GM21528 (cell line): Measurements from ENCODE around the gene ITGA6.

ENCODE experiments used
- ATAC-seq: cut with Tn5 transposase; IDR thresholded peaks from one replicate; pipeline ENCODE4 v1.9.1; 2021; ENCODE audit warnings: mild to moderate bottlenecking, moderate library complexity; ENCODE audit not compliant: unreplicated experiment, low FRiP score

The ITGA6 gene

DNA sequence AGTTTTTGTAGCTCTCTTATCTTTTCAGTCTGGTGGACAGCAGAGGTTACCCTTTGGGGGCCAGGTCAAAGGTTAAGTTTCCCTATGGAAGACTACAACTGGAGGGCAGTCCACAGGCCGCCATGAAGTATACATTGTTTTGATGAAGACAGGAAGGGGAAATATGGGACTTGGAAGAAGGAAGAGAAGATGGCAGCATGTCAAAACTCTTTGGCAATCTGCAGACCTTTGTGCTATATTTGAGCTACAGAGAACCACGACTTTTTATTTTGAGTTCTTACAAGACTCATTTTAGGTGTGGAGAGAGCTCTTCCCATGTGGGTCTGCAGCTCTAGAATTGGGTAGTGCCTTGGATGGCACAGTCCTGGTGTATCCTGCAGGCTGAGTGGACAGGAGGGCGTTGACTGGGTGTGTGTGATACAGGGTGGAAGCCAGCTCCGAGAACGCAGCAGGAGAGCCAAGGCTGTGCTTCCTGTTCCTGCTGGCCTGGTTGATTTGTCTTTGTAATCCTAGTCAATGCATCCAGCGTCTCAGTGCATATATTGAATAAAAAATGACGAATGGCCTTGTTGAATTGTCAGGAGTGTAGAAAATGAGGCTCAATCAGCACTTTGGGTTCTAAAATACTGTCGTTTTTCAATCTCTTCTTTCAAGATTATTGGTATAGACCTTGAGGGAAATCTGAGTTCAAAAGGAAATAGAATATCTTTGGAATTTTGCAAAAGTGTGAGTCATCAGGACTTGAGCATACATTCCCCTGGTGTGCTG lies 11.5 kb downstream of the ITGA6 start:
- no peak for ATAC-seq

DNA sequence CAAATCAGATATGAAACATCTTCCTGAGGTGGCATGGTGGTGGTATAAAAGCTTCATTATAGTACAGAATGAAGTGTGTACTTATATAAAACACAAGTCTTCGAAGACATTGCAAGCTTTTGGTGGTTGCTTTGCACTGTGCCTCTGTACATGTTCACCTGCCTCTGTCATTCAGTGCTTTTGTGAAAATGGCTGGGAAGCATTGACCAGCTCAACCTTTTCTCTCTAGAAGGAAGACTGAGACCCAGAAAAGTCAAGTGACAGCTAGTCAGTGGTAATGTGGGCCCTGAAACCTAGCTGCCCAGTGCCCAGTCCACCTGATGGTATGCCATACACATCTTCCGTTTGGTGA lies 12.1 kb downstream of the ITGA6 start:
- no peak for ATAC-seq

DNA sequence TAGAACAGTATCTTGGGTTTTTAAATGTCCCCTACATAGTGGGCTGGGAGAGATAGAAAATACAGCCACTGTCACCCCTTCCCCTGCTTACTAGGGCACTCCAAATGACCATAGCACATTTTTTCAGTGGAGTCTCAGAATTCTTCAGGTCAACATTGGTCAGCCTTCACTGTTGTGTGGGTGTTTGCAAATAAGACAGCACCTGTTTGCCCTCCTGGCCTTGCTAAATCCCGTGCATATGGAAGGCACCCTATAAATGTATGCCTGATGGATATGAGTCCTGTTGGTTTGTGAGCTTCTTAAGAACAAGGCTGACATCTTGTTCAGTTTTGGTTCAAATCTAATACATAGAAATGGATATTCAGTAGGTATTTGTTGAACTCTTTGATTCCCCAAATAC lies 12.5 kb downstream of the ITGA6 start:
- no peak for ATAC-seq

GRCh38 chr2:172440795-172441194 lies 13.4 kb downstream of the ITGA6 start:
- no peak for ATAC-seq

- no peak for ATAC-seq
Observed at GRCh38 chr2:172442072-172442895, 14.9 kb downstream of the ITGA6 start.

- ATAC-seq = no peak
Observed at GRCh38 chr2:172445851-172446250, 18.5 kb downstream of the ITGA6 start.

- ATAC-seq = no peak
Observed at GRCh38 chr2:172446474-172447063, 19.2 kb downstream of the ITGA6 start.

DNA sequence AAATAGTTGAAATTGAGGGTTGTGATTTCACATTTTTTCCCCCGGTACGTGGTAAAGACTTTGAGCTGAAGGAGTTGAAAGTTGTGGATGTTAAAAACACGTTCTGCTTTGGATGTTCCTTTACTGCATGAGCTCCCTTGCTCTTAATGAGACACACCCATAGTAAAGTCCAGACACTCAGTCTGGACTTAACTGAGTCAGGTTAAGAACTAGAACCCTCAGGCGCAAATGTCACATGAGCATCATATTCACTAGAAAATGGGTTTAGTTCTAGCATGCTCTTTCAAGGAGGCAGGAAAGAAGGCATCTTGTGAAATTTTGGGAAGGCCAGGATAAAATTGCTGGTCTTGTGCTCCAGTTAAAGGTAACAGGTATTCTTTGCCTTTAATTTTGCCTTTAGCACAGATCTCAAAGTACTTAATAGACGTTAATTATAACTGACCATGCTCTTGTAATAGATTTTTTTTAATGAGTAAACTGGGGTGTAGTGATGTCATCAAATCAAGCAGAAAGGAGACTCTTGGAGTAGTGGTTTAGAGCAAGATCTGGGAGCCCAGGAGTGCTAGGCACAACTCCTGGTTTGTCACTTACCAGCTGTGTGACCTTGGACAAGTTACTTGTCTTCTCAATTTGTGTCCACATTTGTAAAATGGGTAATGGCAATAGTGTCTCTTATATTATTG lies 20.6 kb downstream of the ITGA6 start:
- no peak for ATAC-seq

- no peak for ATAC-seq
Observed at GRCh38 chr2:172448544-172449267, 21.3 kb downstream of the ITGA6 start.

- no peak for ATAC-seq
Observed at GRCh38 chr2:172449911-172450550, 22.6 kb downstream of the ITGA6 start.

DNA sequence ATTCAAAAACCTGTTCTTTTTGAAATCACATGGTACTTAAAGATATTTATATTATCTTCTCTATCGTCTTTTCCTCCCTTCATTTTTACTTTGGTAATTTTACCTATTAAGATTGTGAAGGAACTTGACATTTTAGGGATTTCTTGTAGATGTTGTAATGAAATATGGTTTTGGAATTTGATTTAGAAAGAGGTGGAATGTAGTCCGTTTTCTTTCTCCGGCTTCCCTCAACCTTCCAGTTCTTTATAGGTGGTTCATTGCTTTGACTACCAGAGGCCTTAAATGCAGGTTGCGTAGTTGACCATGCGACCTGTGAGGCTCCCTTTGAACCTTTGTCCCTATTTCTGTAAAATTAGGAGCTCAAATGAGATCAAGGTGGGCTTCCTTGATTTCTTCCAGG lies 24.5 kb downstream of the ITGA6 start:
- ATAC-seq = no peak

GRCh38 chr2:172452845-172453244 lies 25.5 kb downstream of the ITGA6 start:
- ATAC-seq = no peak

- ATAC-seq = no peak
Observed at GRCh38 chr2:172454404-172455120, 27.2 kb downstream of the ITGA6 start.

DNA sequence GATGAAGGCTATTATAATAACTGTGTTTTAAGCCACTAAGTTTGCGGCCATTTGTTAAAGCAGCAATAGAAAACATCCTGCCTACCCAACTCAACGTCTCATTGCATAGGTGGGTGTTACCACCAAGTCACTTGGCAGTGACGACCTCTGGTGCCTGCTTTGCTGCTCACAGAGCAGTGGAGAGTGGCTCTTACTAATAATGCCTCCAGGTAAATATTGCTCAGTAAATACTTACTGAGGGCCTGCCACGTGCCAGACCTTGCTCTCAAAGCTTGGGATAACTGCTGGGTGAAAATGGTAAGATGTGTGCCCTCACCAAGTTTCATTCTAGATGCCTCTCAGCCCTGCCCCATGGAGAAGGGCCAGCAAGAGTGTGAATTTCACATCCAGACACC lies 27.7 kb downstream of the ITGA6 start:
- ATAC-seq = no peak

- ATAC-seq = no peak
Observed at GRCh38 chr2:172456002-172456401, 28.6 kb downstream of the ITGA6 start.

- no peak for ATAC-seq
Observed at GRCh38 chr2:172457536-172457935, 30.1 kb downstream of the ITGA6 start.

DNA sequence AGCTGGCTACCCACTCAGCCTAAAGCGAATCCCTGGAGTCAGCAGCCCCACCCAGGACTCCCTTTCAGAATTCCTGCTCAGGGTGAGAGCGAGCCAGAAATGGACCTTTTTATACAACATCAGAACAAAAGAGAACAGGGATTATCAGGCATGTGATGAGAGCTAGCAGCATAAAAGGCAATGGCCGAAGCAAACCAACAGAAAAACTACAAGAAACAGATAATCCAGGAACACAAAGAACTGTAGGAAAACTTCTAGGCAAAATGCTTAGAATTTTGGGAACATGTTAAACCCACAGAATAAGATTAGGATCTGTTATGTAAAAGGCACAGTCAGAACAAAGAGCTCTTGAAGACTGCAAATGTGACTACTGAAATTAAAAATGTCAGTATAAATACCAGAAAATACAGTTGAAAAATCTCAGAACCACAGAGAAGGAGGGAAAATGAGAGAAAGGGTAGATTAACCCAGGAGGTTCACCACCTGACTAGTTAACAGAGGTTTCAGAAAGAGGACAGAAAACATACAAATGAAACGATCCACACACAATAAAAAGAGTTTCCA lies 31.3 kb downstream of the ITGA6 start:
- ATAC-seq = no peak

- no peak for ATAC-seq
Observed at GRCh38 chr2:172460780-172461201, 33.4 kb downstream of the ITGA6 start.
